Activated T-helper 1 cell treated with Interleukin-2 at 50 U/mL for 16 hours (primary cell): ENCODE results near the gene MGAT4C.
"Not testable (repeated sequence)": the region's sequence is repeated elsewhere in the genome, so short reads cannot be mapped to it uniquely, and the experiment has no call there.

Experiments
- DNase-seq: peaks from one replicate; pipeline ENCODE4 v3.0.0-alpha.2; 2020; ENCODE audit warnings: low read depth

The MGAT4C gene

DNA sequence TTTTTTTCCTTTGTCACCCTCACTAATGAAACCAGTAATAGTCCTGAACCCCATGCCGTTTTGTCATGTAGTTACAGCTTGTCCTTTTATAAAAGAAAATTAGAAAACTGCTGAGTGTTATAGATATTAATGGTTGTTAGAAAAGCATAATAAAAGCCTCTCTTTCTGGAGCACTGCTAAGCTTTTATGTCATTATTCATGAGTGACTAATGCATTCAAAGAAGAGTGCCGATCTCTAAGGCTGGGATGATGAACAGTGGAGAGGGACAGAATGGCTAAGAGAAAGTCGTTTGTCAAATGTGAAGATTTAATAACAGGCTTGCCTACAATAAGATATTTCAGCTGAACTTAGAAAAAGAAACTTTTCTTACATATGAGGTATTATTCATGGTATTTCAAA, 121.6 kb downstream of the MGAT4C start:
- DNase-seq, result no peak

GRCh38 chr12:86126900-86127299, 129.3 kb downstream of the MGAT4C start:
- not testable (repeated sequence) for DNase-seq

GRCh38 chr12:86122846-86123468, 133.2 kb downstream of the MGAT4C start:
- DNase-seq, result no peak

DNA sequence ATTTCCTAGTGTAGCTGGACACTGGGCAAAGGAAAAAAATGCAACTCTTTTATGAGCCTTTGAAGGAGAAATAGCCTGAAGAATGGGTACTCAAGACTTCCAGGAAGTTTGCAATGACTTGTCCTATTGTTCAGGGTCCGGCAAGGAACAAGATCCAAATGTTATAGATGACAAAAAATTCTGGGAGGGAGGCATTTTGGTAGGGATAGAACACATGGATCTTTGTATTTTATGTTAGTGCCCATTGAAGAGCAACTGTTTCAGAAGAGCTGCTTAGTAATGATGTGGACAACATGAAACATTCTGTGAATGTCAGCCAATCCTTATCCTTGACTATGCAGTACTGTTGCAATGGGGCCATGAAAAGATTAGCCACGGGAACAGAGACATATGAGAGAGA, 138.0 kb downstream of the MGAT4C start:
- no peak for DNase-seq

DNA sequence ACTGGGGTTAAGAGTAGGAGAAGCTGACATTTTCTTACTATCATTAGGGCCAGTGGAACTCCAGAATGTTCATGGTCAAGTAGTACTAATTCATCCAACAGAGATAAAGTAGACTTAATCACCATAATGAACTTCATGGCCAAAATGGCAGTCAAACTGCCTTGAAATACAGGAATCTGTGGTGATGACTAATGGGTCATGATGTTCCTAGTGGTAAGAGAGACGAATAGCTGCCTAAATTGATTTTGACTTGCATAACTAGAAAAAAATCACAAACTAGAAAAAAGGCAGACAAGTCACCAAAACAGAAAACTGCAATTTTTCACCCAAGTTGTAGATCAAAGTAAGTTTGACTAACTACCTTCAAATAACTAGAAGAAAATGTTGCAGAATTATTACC, 138.5 kb downstream of the MGAT4C start:
- DNase-seq, result no peak

DNA sequence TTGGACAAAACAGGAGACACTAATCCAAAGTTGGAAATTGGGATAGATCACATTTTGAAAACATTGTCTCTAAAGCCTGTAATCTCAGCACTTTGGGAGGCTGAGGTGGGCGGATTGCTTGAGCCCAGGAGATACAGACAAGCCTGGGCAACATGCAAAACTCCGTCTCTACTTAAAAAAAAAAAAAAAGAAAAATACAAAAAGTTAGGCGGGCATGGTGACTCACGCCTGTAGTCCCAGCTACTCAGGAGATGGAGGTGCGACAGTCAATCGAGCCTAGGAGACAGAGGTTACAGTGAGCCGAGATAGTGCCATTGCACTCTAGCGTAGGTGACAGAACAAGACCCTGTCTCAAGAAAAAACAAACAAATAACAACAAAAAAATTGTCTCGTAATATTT, 152.1 kb downstream of the MGAT4C start:
- no peak for DNase-seq

DNA sequence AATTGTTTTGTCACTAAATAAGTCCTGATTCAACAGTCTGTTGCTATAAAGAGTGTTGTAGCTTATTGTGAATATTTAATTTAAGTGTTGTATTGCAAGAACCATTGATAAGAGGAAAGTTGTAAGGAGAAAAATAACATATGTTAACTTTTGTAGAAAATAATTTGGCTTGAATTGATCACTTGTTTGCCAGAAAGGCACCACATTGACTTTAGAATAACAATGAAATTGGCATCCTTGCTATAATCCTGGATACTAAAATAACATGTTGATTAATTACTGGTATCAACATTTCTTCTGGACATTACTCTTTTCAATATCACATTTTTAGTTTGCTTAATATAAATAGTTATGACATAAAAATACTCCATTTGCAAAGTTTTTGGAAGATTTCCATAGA, 159.0 kb downstream of the MGAT4C start:
- DNase-seq, result no peak

DNA sequence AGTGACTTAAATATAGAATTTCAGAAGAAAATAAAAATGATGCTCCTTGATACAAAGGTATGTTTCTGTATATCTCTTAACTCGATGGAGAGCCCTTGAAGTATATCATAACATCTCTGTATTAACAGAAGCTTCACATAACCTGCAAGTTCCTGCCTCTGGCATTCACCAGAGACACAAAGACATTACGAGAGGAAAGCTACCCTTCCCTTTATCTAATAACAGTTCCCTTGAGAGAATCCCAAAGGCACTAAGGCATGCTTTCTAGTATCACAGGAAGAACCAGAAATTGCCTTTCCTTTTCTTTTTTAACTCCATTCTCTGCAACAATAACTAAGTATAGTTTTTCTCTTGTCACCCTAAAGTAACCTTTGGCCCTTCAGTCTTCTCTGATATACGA, 164.5 kb downstream of the MGAT4C start:
- DNase-seq, result no peak

GRCh38 chr12:86081843-86082242, 174.3 kb downstream of the MGAT4C start:
- no peak for DNase-seq

GRCh38 chr12:86059052-86059451, 197.1 kb downstream of the MGAT4C start:
- DNase-seq, result not testable (repeated sequence)

- no peak for DNase-seq
Observed at GRCh38 chr12:86057092-86057845, 198.9 kb downstream of the MGAT4C start.

GRCh38 chr12:86052921-86053320, 203.3 kb downstream of the MGAT4C start:
- DNase-seq, result no peak

- no peak for DNase-seq
Observed at GRCh38 chr12:86050010-86050409, 206.2 kb downstream of the MGAT4C start.

GRCh38 chr12:86044396-86044795, 211.8 kb downstream of the MGAT4C start:
- no peak for DNase-seq

DNA sequence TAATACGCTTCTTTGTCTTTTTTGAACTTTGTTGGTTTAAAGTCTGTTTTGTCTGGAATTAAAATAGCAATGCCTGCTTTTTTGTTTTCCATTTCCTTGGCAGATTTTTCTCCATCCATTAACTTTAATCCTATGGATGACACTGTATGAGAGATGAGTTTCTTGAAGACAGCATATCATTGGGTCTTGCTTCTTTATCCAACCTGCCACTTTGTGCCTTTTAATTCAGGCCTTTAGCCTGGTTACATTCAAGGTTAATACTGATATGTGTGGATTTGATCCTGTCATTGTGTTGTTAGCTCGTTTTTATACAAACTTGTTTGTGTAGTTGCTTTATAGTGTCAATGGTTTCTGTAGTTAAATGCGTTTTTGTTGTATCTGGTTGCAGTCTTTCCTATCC, 214.1 kb downstream of the MGAT4C start:
- no peak for DNase-seq

GRCh38 chr12:86018361-86018760, 237.8 kb downstream of the MGAT4C start:
- DNase-seq, result no peak

DNA sequence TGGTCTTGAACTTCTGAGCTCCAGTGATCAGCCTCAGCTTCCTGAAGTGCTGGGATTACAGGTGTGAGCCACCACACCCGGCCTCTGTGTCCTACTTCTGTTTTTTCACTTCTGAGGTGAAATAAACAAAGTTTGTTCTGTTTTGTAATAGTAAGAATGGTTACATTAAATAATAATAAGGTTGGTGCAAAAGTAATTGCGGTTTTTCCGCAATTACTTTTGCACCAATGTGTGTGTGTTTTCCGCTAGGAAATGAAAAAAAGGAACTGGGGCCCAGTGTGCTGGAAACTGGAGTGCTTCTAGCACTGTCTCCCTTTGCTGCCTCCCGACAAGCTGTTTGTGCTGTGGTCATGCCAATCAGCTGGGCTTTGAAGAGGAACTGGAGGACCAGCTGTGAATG, 241.2 kb downstream of the MGAT4C start:
- no peak for DNase-seq

GRCh38 chr12:86006727-86007126, 249.5 kb downstream of the MGAT4C start:
- no peak for DNase-seq

GRCh38 chr12:85998074-85998473, 258.1 kb downstream of the MGAT4C start:
- no peak for DNase-seq

DNA sequence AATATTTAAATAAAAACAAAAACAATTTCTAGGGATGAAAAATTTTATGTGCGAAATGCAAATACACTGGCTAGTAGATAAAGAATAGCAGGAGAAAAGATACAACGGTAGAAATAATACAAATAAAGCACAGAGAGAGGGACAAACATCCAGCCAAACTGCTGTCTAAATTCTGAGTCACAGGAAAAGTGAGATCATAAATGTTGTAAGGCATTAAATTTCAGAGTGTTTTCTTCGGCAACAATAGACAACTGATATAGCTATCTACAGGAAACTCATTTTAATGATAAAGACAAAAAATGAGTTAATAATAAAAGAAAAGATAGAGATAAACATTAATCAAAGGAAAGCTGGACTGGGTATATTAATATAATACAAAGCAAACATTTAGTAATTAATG, 259.9 kb downstream of the MGAT4C start:
- DNase-seq, result no peak

- DNase-seq, result no peak
Observed at GRCh38 chr12:85993746-85994145, 262.4 kb downstream of the MGAT4C start.

DNA sequence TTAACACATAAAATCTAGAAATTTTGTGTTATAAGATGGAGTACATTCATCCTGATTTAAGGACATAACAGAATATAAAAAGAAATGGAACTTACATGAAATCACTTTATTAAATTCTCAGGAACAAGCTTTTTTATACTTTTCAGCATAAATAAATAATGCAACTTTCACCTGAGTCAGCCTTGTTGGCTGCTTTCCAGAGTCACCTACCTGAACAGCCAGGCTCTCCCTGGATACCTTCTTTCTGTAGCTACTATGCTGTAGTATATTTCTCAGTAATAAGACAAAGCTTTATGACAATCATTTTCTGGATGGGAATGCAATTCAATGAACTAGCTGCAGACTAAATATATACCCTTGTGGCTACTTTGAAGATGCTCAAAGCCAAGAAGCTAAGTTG, 270.2 kb downstream of the MGAT4C start:
- no peak for DNase-seq

GRCh38 chr12:85983601-85984000, 272.6 kb downstream of the MGAT4C start:
- DNase-seq, result no peak

DNA sequence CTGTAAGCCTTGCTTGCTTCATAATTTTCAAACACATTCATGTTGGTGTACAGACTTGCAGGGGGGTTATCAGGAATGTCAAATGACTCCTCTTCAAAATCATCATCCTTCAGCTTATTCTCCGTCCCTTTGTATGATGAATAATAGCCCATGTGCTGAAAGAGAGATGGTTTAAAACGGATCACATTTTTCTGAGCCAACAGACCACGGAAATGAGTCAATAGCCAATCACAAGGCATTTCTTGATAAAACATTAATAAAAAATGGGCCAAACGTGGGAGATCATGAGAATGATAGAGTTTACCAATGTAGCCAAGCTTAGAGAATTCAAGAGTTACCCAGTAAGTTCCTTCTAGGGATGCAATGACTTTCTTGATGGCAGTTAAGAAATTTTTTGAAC, 276.6 kb downstream of the MGAT4C start:
- DNase-seq, result no peak
